Measurements from ENCODE around the gene PARP11. TPM values are rescaled to one million over a fixed set of nuclear protein-coding genes. Genes with fewer than 3 reads are reported as not detected.

The PARP11 gene
- total RNA-seq, 1 experiment from 2014 or later, result 11.3 TPM

GRCh38 chr12:3842517-3842916, 30.7 kb downstream of the PARP11 start:
- Histone ChIP-seq H3K56ac (ENCODE audit: insufficient read length, low read depth, low read length) (no peak overlapping the region), H3K23me2 (ENCODE audit: insufficient read length, low read depth, low read length, poor library complexity, severe bottlenecking) (no peaks in the 10 kb centered on the region), H3K4me2 (ENCODE audit: insufficient read depth, insufficient read length, low read length) (no peak overlapping the region), H3K18ac (ENCODE audit: insufficient read length, low read depth, low read length) (no peak overlapping the region), H3K23ac (ENCODE audit: insufficient read length, low read depth, low read length) (no peak overlapping the region), H3K27me3 (ENCODE audit: insufficient read depth, low read length) (no peaks in the 10 kb centered on the region), H4K20me1 (ENCODE audit: control insufficient read depth, insufficient read depth, insufficient read length) (no peaks in the 10 kb centered on the region), H3K27ac (ENCODE audit: insufficient read length, low read depth, low read length) (no peak overlapping the region), H3K14ac (ENCODE audit: insufficient read depth, low read length) (no peak overlapping the region), H3K4ac (ENCODE audit: low read depth, low read length) (no peak overlapping the region), H3T11ph (ENCODE audit: low read length) (no peak overlapping the region), H2BK20ac (ENCODE audit: low read depth, low read length, poor library complexity, severe bottlenecking) (no peak overlapping the region), H3K9ac (ENCODE audit: extremely low read depth, insufficient read length, low read length) (no peak overlapping the region), H4K8ac (replicated peaks; ENCODE audit: insufficient read length, low read depth, low read length) (no peak overlapping the region), H2AK5ac (ENCODE audit: insufficient read length, low read length) (no peak overlapping the region), H3K4me1 (ENCODE audit: insufficient read depth, low read length) (no peaks in the 10 kb centered on the region), H3K79me1 (ENCODE audit: insufficient read depth, low read depth, low read length, poor library complexity, severe bottlenecking) (no peaks in the 10 kb centered on the region), H2BK5ac (ENCODE audit: insufficient read length, low read length) (no peak overlapping the region), H2BK15ac (ENCODE audit: low read depth, low read length) (no peak overlapping the region), H3K79me2 (ENCODE audit: insufficient read depth, low read length) (no peaks in the 10 kb centered on the region), H2BK120ac (ENCODE audit: low read depth, low read length, poor library complexity, severe bottlenecking) (no peak overlapping the region), H4K91ac (ENCODE audit: insufficient read length, low read depth, low read length) (no peak overlapping the region), H3K9me3 (ENCODE audit: control insufficient read depth, low read depth, low read length) (no peaks in the 10 kb centered on the region), H2AFZ (ENCODE audit: low read length) (no peak overlapping the region), H4K5ac (ENCODE audit: insufficient read length, low read depth, low read length) (no peak overlapping the region), H2BK12ac (ENCODE audit: insufficient read length, low read depth, low read length) (no peak overlapping the region)
- Mint-ChIP-seq H3K4me1 (peaks cover 1 to 3% of the 10 kb centered on the region in 2 experiments; a peak in 3 of 4 replicates), H3K27me3 (ENCODE audit: low read depth) (no peaks in the 10 kb centered on the region), H3K27ac (no peak overlapping the region), H3K4me3 (no peak overlapping the region), H3K36me3 (ENCODE audit: insufficient read depth in 1 of 3, low read depth in 3 of 3) (peaks cover 11 to 15% (median 12%) of the 10 kb centered on the region in 3 experiments), H3K9me3 (peaks cover 11 to 12% of the 10 kb centered on the region in 2 experiments)
- DNase-seq, result no peak
- TF ChIP-seq, protein P1, sequence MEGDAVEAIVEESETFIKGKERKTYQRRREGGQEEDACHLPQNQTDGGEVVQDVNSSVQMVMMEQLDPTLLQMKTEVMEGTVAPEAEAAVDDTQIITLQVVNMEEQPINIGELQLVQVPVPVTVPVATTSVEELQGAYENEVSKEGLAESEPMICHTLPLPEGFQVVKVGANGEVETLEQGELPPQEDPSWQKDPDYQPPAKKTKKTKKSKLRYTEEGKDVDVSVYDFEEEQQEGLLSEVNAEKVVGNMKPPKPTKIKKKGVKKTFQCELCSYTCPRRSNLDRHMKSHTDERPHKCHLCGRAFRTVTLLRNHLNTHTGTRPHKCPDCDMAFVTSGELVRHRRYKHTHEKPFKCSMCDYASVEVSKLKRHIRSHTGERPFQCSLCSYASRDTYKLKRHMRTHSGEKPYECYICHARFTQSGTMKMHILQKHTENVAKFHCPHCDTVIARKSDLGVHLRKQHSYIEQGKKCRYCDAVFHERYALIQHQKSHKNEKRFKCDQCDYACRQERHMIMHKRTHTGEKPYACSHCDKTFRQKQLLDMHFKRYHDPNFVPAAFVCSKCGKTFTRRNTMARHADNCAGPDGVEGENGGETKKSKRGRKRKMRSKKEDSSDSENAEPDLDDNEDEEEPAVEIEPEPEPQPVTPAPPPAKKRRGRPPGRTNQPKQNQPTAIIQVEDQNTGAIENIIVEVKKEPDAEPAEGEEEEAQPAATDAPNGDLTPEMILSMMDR (conservative IDR thresholded peaks at IDR 0.05), result no peak
- WGBS (ENCODE audit: extremely low coverage, insufficient read length, low lambda C conversion rate), result no CpG with 5 or more reads among the region's 5 CpGs

Measured in H9 (cell line).